GM12864 (cell line): Measurements from ENCODE around the gene ZNF385B.

ENCODE experiments used
- DNase-seq: peaks from one replicate; pipeline ENCODE4 v3.0.0-alpha.2; 2011; ENCODE audit warnings: low read depth
- H3K4me3 ChIP-seq: 2 replicates; pipeline ENCODE4 v1.5.1; 2011; ENCODE audit warnings: mild to moderate bottlenecking, low read depth, low read length, control low read depth
- CTCF ChIP-seq: IDR thresholded peaks from 2 replicates; pipeline ENCODE4 v1.5.1; 2011; ENCODE audit warnings: low read depth, mild to moderate bottlenecking, moderate library complexity, low read length, control low read depth, inconsistent platforms; ENCODE audit errors: missing control alignments

The ZNF385B gene

GRCh38 chr2:179712825-179713224 lies 148.6 kb downstream of the ZNF385B start:
- no peak for DNase-seq
- no peak for TF ChIP-seq CTCF
- no peak overlapping the region for H3K4me3 ChIP-seq

GRCh38 chr2:179711375-179711774 lies 150.0 kb downstream of the ZNF385B start:
- H3K4me3 ChIP-seq = no peak overlapping the region
- no peak for TF ChIP-seq CTCF
- no peak for DNase-seq

GRCh38 chr2:179703702-179704101 lies 157.7 kb downstream of the ZNF385B start:
- no peak overlapping the region for H3K4me3 ChIP-seq
- no peak for DNase-seq
- no peak for TF ChIP-seq CTCF

GRCh38 chr2:179702912-179703311 lies 158.5 kb downstream of the ZNF385B start:
- H3K4me3 ChIP-seq = no peak overlapping the region
- no peak for TF ChIP-seq CTCF
- DNase-seq = no peak

GRCh38 chr2:179701524-179702110 lies 159.8 kb downstream of the ZNF385B start:
- H3K4me3 ChIP-seq = no peak overlapping the region
- DNase-seq = no peak
- TF ChIP-seq CTCF = no peak

GRCh38 chr2:179695486-179695885 lies 165.9 kb downstream of the ZNF385B start:
- DNase-seq = no peak
- TF ChIP-seq CTCF = no peak
- H3K4me3 ChIP-seq = no peak overlapping the region

GRCh38 chr2:179694963-179695362 lies 166.4 kb downstream of the ZNF385B start:
- no peak overlapping the region for H3K4me3 ChIP-seq
- DNase-seq = no peak
- no peak for TF ChIP-seq CTCF
